HepG2 (cell line): Measurements from ENCODE around the gene SPG7. TPM values are rescaled to one million over a fixed set of nuclear protein-coding genes. Genes with fewer than 3 reads are reported as not detected.

Source experiments
- ARNTL ChIP-seq: sonication (generic); formaldehyde crosslinking; IDR thresholded peaks from 2 replicates; pipeline ENCODE4 v1.4.0; 2020; ENCODE audit warnings: mild to moderate bottlenecking, missing genetic modification reagents
- ATF7 ChIP-seq, 2 experiments: fragments of 450-650 bp in 1 of 2; sonication (generic) in 1 of 2; formaldehyde crosslinking in 1 of 2; IDR thresholded peaks; 2 replicates each; pipeline versions ENCODE4 v1.4.0 to v1.6.1; 2016 to 2020; ENCODE audit warnings: antibody characterized with exemption in 1 of 2, mild to moderate bottlenecking in 1 of 2, missing genetic modification reagents in 1 of 2
- CCAR2 ChIP-seq: fragments of 200-400 bp; formaldehyde crosslinking; optimal IDR thresholded peaks from 2 replicates; pipeline ENCODE3; 2018; ENCODE audit warnings: low read depth, mild to moderate bottlenecking, low read length, moderate library complexity
- CREB1 ChIP-seq, 2 experiments: fragments of 450-650 bp in 1 of 2; IDR thresholded peaks; 2 replicates each; pipeline ENCODE4 v1.6.1; 2016 to 2017; ENCODE audit warnings: control low read depth in 1 of 2, mild to moderate bottlenecking in 1 of 2, missing compliant biosample characterization in 1 of 2, missing genetic modification characterization in 1 of 2
- DMAP1 ChIP-seq: IDR thresholded peaks from 2 replicates; pipeline ENCODE4 v1.6.1; 2016
- IRF2 ChIP-seq: IDR thresholded peaks from 2 replicates; pipeline ENCODE4 v1.6.1; 2018; ENCODE audit warnings: missing genetic modification reagents, missing compliant biosample characterization
- ISL2 ChIP-seq: sonication (generic); formaldehyde crosslinking; IDR thresholded peaks from 2 replicates; pipeline ENCODE4 v1.5.0; 2020; ENCODE audit warnings: missing genetic modification reagents
- KDM2A ChIP-seq: sonication (generic); formaldehyde crosslinking; IDR thresholded peaks from 2 replicates; pipeline ENCODE4 v1.4.0; 2020; ENCODE audit warnings: low read depth, missing genetic modification reagents, borderline replicate concordance
- KIAA2018 ChIP-seq: sonication (generic); formaldehyde crosslinking; IDR thresholded peaks from 2 replicates; pipeline ENCODE4 v1.5.0; 2020; ENCODE audit warnings: mild to moderate bottlenecking, missing genetic modification reagents, borderline replicate concordance
- KLF12 ChIP-seq: sonication (generic); formaldehyde crosslinking; IDR thresholded peaks from 2 replicates; pipeline ENCODE4 v1.4.0; 2020; ENCODE audit warnings: missing genetic modification reagents, borderline replicate concordance
- MAZ ChIP-seq, 2 experiments: sonication (generic) in 1 of 2; formaldehyde crosslinking in 1 of 2; IDR thresholded peaks; 2 replicates each; pipeline versions ENCODE4 v1.5.0 to v1.6.1; 2012 to 2020; ENCODE audit warnings: low read depth in 2 of 2, mild to moderate bottlenecking in 2 of 2, borderline replicate concordance in 1 of 2, improper control_type of control experiment in 1 of 2, low read length in 1 of 2, missing genetic modification reagents in 1 of 2, moderate library complexity in 1 of 2
- XRCC5 ChIP-seq: fragments of 200-400 bp; formaldehyde crosslinking; optimal IDR thresholded peaks from 2 replicates; pipeline ENCODE3; 2017; ENCODE audit warnings: mild to moderate bottlenecking, low read length
- ZFP41 ChIP-seq: sonication (generic); formaldehyde crosslinking; IDR thresholded peaks from 2 replicates; pipeline ENCODE4 v1.4.0; 2020; ENCODE audit warnings: mild to moderate bottlenecking, missing genetic modification reagents, borderline replicate concordance
- ZNF644 ChIP-seq: IDR thresholded peaks from 2 replicates; pipeline ENCODE4 v1.6.1; 2016; ENCODE audit warnings: low read depth
- ZNF850 ChIP-seq: sonication (generic); formaldehyde crosslinking; conservative IDR thresholded peaks from 2 replicates; pipeline ENCODE4 v1.9.0; 2021; ENCODE audit warnings: mild to moderate bottlenecking, missing genetic modification reagents
- polyA plus RNA-seq, 8 experiments: library from polyadenylated mRNA; depleted of rRNA in 3 of 8; stranded (reverse) in 7 of 8; unstranded in 1 of 8; fragments of >200 nt; fragmentation: Illumina TruSeq in 4 of 8; extraction: Trizol in 4 of 8; gene quantifications; 2 replicates each; pipeline versions ENCODE4 v1.2.1 to v1.2.3, GENCODE V29; 2011 to 2016; ENCODE audit warnings: low read depth in 4 of 8, missing spikeins in 1 of 8, mixed read lengths in 1 of 8; ENCODE audit not compliant: insufficient read depth in 1 of 8
- total RNA-seq, 5 experiments: library from RNA; depleted of rRNA; stranded (reverse); fragments of >200 nt; fragmentation: Illumina TruSeq; extraction: Trizol; gene quantifications; 2 replicates each; pipeline ENCODE4 v1.2.3, GENCODE V29; 2016; ENCODE audit warnings: low read depth in 1 of 5
- TF ChIP-seq, protein P1 (sequence below): sonication (generic); formaldehyde crosslinking; IDR thresholded peaks from 2 replicates; pipeline ENCODE4 v1.4.0; 2020; ENCODE audit warnings: missing genetic modification reagents, borderline replicate concordance

The SPG7 gene
- total and polyA plus RNA-seq, 2 of the 13 experiments (the other 11 are each of a cell fraction or from before 2014, with no cell fraction given), result 66.0 to 136 TPM

DNA sequence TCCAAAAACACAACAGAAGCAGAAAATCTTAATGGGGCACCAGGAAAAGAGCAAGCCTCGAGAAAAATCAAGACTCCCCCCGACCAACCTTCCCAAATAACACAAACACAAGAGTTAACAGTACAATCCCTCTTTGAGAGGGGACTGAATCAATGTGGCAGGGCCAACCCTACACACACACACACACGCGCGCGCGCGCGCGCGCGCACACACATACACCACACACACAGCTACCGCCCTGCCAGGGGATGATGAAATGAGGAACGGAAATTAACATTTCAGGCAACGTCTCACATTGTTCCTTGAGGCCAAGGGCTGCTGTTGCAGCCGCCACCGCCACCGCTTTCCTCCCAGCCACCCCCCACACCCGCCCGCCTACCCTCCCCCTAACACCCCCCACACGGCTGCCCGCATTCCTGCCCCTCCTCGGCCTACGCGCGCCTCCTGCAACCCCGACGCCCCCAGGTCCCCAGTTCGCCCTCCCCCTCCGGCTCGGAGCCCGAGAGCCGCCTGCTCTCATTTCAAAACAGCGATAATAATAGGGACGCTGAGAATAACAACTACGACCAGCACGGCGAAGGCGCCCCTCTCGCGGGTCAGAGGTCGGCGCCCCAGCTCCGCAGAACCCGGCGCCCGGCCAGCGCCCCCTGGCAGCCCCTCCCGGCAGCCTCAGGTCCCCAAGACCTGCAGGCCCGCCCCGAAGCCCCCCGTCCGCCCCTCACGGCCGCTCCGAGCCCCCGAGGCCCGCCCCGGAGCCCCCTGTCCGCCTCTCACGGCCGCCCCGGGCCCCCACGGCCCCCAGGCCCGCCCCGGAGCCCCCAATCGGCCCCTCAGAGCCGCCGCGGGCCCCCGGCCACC is 18.9 kb upstream of the SPG7 start (continued):
- TF ChIP-seq ATF7 (IDR thresholded peaks at IDR 0.05) (no peak), ATF7 (CRISPR knock-in tag; IDR thresholded peaks at IDR 0.05) (no peak), KIAA2018 (CRISPR knock-in tag) (no peak), XRCC5 (peak; percentile 38), ZFP41 (no peak), DMAP1 (0 out of 2 replicates have a peak, but pooled peaks have one; percentile 51), ZNF850 (CRISPR knock-in tag) (no peak), CCAR2 (no peak), MAZ (IDR thresholded peaks at IDR 0.05; ENCODE audit: borderline replicate concordance, low read depth, low read length) (peak; percentile 62; the same call in 1 of the 2 replicates), MAZ (CRISPR knock-in tag; IDR thresholded peaks at IDR 0.05; ENCODE audit: low read depth) (0 out of 2 replicates have a peak, but pooled peaks have one; percentile 29), IRF2 (peak; percentile 52; the same call in 1 of the 2 replicates), ARNTL (CRISPR knock-in tag) (no peak; the same call in 1 of the 2 replicates), ZNF644 (CRISPR knock-in tag) (no peak), KLF12 (CRISPR knock-in tag) (no peak), ISL2 (CRISPR knock-in tag) (0 out of 2 replicates have a peak, but pooled peaks have one; percentile 14), CREB1 (IDR thresholded peaks at IDR 0.05) (0 out of 2 replicates have a peak, but pooled peaks have one; percentile 1), CREB1 (CRISPR knock-in tag; IDR thresholded peaks at IDR 0.05) (no peak), KDM2A (CRISPR knock-in tag) (peak; percentile 39; the same call in 1 of the 2 replicates)
- TF ChIP-seq, protein P1, sequence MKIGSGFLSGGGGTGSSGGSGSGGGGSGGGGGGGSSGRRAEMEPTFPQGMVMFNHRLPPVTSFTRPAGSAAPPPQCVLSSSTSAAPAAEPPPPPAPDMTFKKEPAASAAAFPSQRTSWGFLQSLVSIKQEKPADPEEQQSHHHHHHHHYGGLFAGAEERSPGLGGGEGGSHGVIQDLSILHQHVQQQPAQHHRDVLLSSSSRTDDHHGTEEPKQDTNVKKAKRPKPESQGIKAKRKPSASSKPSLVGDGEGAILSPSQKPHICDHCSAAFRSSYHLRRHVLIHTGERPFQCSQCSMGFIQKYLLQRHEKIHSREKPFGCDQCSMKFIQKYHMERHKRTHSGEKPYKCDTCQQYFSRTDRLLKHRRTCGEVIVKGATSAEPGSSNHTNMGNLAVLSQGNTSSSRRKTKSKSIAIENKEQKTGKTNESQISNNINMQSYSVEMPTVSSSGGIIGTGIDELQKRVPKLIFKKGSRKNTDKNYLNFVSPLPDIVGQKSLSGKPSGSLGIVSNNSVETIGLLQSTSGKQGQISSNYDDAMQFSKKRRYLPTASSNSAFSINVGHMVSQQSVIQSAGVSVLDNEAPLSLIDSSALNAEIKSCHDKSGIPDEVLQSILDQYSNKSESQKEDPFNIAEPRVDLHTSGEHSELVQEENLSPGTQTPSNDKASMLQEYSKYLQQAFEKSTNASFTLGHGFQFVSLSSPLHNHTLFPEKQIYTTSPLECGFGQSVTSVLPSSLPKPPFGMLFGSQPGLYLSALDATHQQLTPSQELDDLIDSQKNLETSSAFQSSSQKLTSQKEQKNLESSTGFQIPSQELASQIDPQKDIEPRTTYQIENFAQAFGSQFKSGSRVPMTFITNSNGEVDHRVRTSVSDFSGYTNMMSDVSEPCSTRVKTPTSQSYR (CRISPR knock-in tag), result peak; percentile 31; the same call in 1 of the 2 replicates
